ENCODE results near the gene GSTA5. TPM values are rescaled to one million over a fixed set of nuclear protein-coding genes. Genes with fewer than 3 reads are reported as not detected.
"Not testable (repeated sequence)": the region's sequence is repeated elsewhere in the genome, so short reads cannot be mapped to it uniquely, and the experiment has no call there.

Gene GSTA5
- polyA plus RNA-seq (ENCODE audit: insufficient read length in 4 of 4) = not detected

- no peak for DNase-seq (ENCODE audit: low read depth in 4 of 4, low spot score in 3 of 4)
Measured at GRCh38 chr6:52840763-52841585, at the start of gene GSTA5. Gene GSTA5 (minus strand): TSS chr6:52840813.

GRCh38 chr6:52890018-52890417, 49.4 kb upstream of the GSTA5 start:
- no peak for DNase-seq (ENCODE audit: low read depth in 4 of 4, low spot score in 3 of 4)

GRCh38 chr6:52887910-52888524, 47.4 kb upstream of the GSTA5 start:
- no peak for DNase-seq (ENCODE audit: low read depth in 4 of 4, low spot score in 3 of 4)

- peak; percentile 34 to 51 (median 43) for DNase-seq (ENCODE audit: low read depth in 4 of 4, low spot score in 3 of 4)
Measured at GRCh38 chr6:52881996-52882841, 41.6 kb upstream of the GSTA5 start.

GRCh38 chr6:52881662-52881995, 41.0 kb upstream of the GSTA5 start:
- no peak for DNase-seq (ENCODE audit: low read depth in 4 of 4, low spot score in 3 of 4)

- no peak for DNase-seq (ENCODE audit: low read depth in 4 of 4, low spot score in 3 of 4)
Measured at GRCh38 chr6:52877786-52878185, 37.2 kb upstream of the GSTA5 start.

GRCh38 chr6:52877168-52877567, 36.6 kb upstream of the GSTA5 start:
- no peak for DNase-seq (ENCODE audit: low read depth in 4 of 4, low spot score in 3 of 4)

GRCh38 chr6:52876056-52876787, 35.6 kb upstream of the GSTA5 start:
- no peak for DNase-seq (ENCODE audit: low read depth in 4 of 4, low spot score in 3 of 4)

GRCh38 chr6:52872031-52872430, 31.4 kb upstream of the GSTA5 start:
- DNase-seq (ENCODE audit: low read depth in 4 of 4, low spot score in 3 of 4) = no peak

GRCh38 chr6:52871621-52872020, 31.0 kb upstream of the GSTA5 start:
- no peak for DNase-seq (ENCODE audit: low read depth in 4 of 4, low spot score in 3 of 4)

GRCh38 chr6:52870335-52871091, 29.9 kb upstream of the GSTA5 start:
- DNase-seq (ENCODE audit: low read depth in 4 of 4, low spot score in 3 of 4) = not testable (repeated sequence)

GRCh38 chr6:52868899-52869298, 28.3 kb upstream of the GSTA5 start:
- DNase-seq (ENCODE audit: low read depth in 4 of 4, low spot score in 3 of 4) = not testable (repeated sequence)

GRCh38 chr6:52868240-52868639, 27.6 kb upstream of the GSTA5 start:
- no peak for DNase-seq (ENCODE audit: low read depth in 4 of 4, low spot score in 3 of 4)

GRCh38 chr6:52861151-52861550, 20.5 kb upstream of the GSTA5 start:
- not testable (repeated sequence) for DNase-seq (ENCODE audit: low read depth in 4 of 4, low spot score in 3 of 4)

- DNase-seq (ENCODE audit: low read depth in 4 of 4, low spot score in 3 of 4) = no peak
Measured at GRCh38 chr6:52858416-52858815, 17.8 kb upstream of the GSTA5 start.

- DNase-seq (ENCODE audit: low read depth in 4 of 4, low spot score in 3 of 4) = not testable (repeated sequence)
Measured at GRCh38 chr6:52856137-52856536, 15.5 kb upstream of the GSTA5 start.

- no peak for DNase-seq (ENCODE audit: low read depth in 4 of 4, low spot score in 3 of 4)
Measured at GRCh38 chr6:52849137-52849536, 8.5 kb upstream of the GSTA5 start.

- DNase-seq (ENCODE audit: low read depth in 4 of 4, low spot score in 3 of 4) = no peak
Measured at GRCh38 chr6:52846002-52846401, 5.4 kb upstream of the GSTA5 start.

- DNase-seq (ENCODE audit: low read depth in 4 of 4, low spot score in 3 of 4) = no peak
Measured at GRCh38 chr6:52843605-52844004, 3.0 kb upstream of the GSTA5 start.

All from left renal pelvis (tissue), 4 donors.